Cardiac fibroblast (primary cell): Measurements from ENCODE around the gene ZC3H12C.

Experiments used
- DNase-seq, 2 donors: peaks; one replicate each; pipeline versions ENCODE4 v3.0.0 to v3.0.0-alpha.2; 2010; ENCODE audit warnings: low read depth in 2 of 2
- H3K4me3 ChIP-seq, 2 donors: replicated peaks in 1 of 2; 1 replicate in 1 of 2; 2 replicates in 1 of 2; pipeline ENCODE4 v1.5.1; 2011; ENCODE audit warnings: low read depth in 2 of 2, low read length in 2 of 2, mild to moderate bottlenecking in 2 of 2, moderate library complexity in 1 of 2
- CTCF ChIP-seq: IDR thresholded peaks from one replicate; pipeline ENCODE4 v1.5.1; 2011; ENCODE audit warnings: low read depth, mild to moderate bottlenecking, low read length, inconsistent platforms

Gene ZC3H12C

GRCh38 chr11:110113505-110113904 lies 20.3 kb downstream of the ZC3H12C start:
- H3K4me3 ChIP-seq, result no peak overlapping the region
- TF ChIP-seq CTCF, result no peak
- no peak for DNase-seq

DNA sequence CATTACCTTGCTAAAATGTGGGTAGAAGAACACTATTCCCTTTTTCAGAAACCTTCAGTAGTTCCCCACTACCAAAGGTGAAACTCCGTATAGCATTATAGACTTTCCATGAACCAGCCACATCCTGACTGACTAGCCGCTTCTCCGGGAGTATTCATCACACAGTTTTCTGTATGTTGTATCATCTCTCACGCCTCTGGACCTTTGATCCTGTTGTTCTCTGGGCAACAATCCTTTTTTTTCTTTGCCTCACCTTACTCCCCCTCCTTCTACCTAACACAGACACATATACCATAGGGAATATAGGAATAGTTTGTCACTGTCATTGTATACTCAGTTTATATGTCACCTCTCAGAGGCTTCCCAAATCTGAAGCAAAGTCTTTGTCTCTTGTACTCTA lies 20.8 kb downstream of the ZC3H12C start:
- TF ChIP-seq CTCF, result no peak
- no peak overlapping the region for H3K4me3 ChIP-seq
- no peak for DNase-seq

DNA sequence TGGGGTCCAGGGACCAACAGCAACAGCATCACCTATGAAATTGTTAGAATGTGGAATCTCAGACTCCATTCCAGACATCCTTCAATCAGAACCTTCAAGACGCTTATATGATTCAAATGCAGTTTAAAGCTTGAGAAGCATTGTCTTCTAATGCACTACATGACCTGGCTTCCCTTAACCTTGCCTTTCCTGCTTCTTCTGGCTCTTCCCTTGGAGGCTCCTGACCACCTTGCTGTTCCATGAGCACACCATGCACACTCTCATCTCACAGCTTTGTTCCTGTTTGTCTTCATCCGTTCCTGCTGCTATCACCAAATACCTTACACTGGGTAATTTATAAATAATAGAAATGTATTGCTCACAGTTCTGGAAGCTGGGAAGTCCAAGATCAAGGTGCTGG lies 26.1 kb downstream of the ZC3H12C start:
- DNase-seq, result no peak
- no peak for TF ChIP-seq CTCF
- no peak overlapping the region for H3K4me3 ChIP-seq

GRCh38 chr11:110121204-110121603 lies 28.0 kb downstream of the ZC3H12C start:
- no peak for TF ChIP-seq CTCF
- peak; percentile 73 to 82 for DNase-seq
- H3K4me3 ChIP-seq, result no peak overlapping the region

DNA sequence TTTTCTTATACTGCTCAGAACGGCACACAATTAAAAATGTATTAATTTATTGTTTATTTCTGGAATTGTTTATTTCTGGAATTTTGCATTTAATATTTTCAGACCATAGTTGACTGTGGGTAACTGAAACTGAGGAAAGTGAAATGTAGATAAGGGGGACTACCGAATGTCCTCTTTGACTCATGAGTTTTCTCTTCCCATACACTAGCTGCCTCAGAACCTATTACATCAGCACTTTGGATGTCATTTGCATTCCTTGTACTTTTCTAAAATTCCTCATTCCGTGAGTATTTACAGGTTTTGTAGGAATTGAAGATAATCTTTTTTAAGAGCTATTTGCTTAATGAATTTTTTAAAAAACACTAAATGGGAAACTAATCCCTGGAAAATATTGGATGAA lies 29.8 kb downstream of the ZC3H12C start:
- no peak overlapping the region for H3K4me3 ChIP-seq
- peak; percentile 85 to 89 for DNase-seq
- no peak for TF ChIP-seq CTCF

- no peak overlapping the region for H3K4me3 ChIP-seq
- no peak for TF ChIP-seq CTCF
- peak in 1 of 2 donors; percentile 49 for DNase-seq
Observed at GRCh38 chr11:110124605-110125004, 31.4 kb downstream of the ZC3H12C start.

DNA sequence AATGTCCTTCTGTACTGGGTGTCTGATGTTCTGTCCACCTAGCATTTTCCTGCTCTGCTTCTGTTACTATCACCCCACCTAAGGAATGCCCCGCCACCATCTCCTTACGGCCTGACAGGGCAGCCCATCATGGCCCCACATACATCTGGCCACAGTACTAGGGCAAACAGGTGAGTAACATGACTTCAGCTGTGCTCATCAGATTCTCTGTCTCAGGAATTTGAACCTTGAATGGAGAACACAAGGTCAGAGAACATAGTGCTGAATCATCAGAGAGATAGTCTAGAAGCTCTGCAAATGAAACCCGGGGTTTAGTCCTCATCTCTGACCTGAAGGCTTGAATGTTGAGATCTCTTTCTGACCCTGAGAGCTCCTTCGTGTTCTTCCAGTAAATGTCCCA lies 32.4 kb downstream of the ZC3H12C start:
- TF ChIP-seq CTCF, result no peak
- peak; percentile 85 to 96 for DNase-seq
- no peak overlapping the region for H3K4me3 ChIP-seq
